HG02852 (cell line): Measurements from ENCODE around the gene PCDHGA8.
"Not testable (repeated sequence)": the region's sequence is repeated elsewhere in the genome, so short reads cannot be mapped to it uniquely, and the experiment has no call there.

ENCODE experiments used
- ATAC-seq: cut with Tn5 transposase; IDR thresholded peaks from one replicate; pipeline ENCODE4 v1.9.1; 2021; ENCODE audit warnings: mild to moderate bottlenecking, moderate library complexity; ENCODE audit not compliant: unreplicated experiment

PCDHGA8 gene

DNA sequence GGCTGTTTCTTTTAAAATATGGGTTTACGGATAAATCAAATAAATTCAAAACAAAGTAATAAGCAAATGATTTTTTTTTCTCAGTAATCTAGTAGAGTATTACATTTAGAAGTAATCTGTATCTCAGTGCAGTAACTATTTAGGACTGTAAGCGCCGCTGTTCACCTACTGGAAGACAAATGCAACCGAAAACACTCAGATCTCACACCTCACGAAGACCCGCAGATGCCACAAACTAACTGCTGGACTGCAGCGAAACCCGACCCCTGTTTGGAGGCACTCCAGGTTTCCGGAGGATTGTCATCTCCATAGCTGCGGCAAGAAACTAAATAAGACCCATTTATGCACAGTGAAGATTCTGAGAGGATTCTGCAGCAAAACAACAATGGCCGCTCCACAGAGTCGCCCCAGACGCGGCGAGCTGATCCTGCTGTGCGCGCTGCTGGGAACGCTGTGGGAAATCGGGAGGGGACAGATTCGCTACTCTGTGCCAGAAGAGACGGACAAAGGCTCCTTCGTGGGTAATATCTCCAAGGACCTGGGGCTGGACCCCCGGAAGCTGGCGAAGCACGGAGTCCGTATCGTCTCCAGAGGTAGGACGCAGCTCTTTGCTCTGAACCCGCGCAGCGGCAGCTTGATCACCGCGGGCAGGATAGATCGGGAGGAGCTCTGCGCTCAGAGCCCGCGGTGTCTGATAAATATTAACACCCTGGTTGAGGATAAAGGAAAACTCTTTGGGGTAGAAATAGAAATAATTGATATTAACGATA is at the start of gene PCDHGA8:
Gene PCDHGA8, plus strand, starts transcription at position 205 of the 770 bp plus-strand sequence. Its CDS starts 181 bp downstream, at position 386.
- ATAC-seq: no peak

DNA sequence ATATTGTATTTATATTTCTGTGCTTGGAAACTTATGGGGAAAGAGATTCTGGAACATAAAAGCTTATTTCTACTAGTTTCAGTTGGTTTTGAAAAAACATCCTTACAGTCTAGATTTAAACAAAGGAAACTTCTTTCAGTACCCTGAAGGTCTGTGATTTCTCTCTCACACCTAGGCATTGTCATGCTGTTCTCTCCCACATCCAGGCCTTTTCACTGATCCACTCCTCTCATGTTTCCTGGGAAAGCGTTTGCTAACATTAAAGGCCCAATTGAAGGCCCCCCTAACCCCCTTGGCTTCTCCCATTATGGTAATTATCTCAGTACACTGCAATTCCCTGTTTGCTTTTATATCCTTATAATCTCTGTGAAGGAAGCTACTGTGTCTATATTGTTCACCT is 49.7 kb upstream of the PCDHGA8 start:
- no peak for ATAC-seq

DNA sequence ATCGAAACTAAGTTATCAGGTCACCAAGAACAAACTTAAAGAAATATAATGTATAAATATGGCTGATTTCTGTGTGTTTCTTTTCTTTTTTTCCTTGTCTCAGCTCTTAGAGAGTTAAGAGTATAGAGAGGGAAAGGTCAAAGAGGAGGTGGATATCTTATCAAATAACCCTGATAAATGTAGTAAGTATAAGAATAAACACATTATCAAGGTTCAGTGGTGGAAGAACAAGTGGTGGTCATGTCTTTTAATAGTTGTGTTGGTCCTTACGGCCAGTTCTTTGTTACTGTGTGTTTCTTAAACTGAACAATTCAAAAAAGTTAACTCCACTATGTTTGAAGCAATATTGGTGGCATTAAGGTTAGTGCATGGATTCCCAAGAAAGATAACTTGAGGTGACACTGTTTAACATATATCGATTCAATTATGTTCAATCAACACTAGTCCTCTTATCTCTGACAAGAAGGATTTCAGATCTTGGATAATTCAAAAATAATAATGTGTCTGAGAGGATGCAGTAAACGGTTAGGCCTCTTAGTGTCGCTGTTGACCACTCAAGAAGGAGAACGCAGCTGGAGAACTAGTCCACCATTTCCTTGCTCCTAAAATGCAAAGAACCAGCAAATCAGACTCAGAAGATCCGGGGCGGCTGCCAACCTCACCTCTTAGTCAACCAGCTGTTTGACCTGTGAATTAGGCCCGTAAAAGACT is 49.0 kb upstream of the PCDHGA8 start, which contains the start of gene PCDHGA3:
Gene PCDHGA3, plus strand, starts transcription at position 588 of the 711 bp plus-strand sequence. CDS start 205 bp downstream, outside the sequence.
- ATAC-seq: no peak

DNA sequence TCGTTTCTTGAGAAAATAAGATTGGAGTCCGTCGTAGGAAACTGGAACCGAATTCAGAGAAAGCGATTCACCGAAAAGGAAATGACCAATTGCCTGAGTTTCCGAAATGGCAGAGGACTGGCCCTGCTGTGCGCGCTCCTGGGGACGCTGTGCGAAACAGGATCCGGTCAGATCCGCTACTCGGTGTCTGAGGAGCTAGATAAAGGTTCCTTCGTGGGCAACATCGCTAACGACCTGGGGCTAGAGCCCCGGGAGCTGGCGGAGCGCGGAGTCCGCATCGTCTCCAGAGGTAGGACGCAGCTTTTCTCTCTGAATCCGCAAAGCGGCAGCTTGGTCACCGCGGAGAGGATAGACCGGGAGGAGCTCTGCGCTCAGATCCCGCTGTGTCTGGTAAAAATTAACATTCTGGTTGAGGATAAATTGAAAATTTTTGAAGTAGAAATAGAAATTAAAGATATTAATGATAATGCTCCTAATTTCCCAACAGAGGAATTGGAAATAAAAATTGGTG is 48.4 kb upstream of the PCDHGA8 start:
- ATAC-seq: no peak

DNA sequence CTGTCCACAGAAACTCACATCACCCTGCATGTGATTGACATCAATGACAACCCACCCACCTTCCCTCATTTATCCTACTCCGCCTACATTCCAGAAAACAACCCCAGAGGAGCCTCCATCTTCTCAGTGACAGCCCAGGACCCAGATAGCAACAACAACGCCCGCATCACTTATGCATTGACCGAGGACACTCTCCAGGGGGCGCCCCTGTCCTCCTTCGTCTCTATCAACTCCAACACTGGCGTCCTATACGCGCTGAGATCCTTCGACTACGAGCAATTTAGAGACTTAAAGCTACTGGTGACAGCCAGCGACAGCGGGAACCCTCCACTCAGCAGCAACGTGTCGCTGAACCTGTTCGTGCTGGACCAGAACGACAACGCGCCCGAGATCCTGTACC is 47.1 kb upstream of the PCDHGA8 start:
- no peak for ATAC-seq

DNA sequence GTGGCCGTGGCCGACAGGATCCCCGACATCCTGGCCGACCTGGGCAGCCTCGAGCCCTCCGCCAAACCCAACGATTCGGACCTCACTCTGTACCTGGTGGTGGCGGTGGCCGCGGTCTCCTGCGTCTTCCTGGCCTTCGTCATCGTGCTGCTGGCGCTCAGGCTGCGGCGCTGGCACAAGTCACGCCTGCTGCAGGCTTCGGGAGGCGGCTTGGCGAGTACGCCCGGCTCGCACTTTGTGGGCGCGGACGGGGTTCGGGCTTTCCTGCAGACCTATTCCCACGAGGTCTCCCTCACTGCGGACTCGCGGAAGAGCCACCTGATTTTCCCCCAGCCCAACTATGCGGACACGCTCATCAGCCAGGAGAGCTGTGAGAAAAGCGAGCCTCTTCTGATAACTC is 46.4 kb upstream of the PCDHGA8 start:
- ATAC-seq: not testable (repeated sequence)

DNA sequence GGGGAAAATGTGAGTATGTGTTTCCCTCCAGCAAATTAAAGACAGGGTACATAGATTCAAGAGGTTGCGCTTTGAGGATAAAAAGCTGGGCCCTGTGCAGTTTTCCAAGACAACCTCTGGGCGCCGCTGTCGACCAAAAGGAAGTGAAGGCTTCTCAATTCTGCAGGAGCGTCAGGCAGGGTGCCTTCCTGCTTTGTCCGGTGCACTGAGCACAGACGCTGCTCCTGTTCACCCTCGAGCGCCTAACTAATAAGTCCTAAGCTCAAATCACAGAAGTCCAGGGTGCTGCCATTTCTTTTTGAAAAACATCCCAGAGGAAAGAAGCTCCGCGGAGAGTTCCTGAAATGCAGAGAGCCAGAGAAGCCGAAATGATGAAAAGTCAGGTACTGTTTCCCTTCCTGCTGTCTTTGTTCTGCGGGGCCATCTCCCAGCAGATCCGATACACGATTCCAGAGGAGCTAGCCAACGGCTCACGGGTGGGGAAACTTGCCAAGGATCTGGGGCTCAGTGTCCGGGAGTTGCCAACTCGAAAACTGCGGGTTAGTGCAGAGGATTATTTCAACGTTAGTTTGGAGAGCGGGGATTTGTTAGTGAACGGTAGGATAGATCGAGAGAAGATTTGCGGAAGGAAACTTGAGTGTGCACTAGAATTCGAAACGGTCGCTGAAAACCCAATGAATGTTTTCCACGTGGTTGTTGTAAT is 42.4 kb upstream of the PCDHGA8 start, which contains the start of gene PCDHGB1:
Gene PCDHGB1, plus strand, starts transcription at position 183 of the 703 bp plus-strand sequence. Its CDS starts 162 bp downstream, at position 345.
- no peak for ATAC-seq

DNA sequence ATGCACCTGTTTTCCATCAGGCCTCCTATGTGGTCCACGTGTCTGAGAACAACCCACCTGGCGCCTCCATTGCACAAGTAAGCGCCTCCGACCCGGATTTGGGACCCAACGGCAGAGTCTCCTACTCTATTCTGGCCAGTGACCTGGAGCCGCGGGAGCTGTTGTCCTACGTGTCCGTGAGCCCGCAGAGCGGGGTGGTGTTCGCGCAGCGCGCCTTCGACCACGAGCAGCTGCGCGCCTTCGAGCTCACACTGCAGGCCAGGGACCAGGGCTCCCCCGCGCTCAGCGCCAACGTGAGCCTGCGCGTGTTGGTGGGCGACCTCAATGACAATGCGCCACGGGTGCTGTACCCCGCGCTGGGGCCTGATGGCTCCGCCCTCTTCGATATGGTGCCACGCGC is 40.8 kb upstream of the PCDHGA8 start:
- no peak for ATAC-seq

DNA sequence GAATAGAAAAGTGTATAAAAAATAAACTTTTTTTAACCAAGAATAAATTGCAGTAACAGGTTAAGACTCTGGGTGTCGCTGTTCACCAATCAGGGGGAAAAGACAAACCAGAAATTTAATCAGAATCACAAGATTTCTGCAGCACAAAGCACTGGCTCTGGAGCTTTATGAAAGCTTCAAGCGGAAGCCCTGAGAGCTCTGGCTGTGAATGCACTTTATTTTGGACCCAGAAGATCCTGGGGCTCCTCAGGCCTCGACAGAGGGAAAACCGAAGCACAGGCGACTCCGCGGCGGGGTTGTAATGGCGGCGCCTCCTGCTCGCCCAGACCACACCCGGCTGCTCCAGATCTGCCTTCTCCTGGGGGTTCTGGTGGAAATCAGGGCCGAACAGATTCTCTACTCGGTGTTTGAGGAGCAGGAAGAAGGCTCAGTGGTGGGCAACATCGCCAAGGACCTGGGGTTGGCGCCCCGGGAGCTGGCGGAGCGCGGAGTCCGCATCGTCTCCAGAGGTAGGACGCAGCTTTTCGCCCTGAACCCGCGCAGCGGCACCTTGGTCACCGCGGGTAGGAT is 37.4 kb upstream of the PCDHGA8 start, which contains the start of gene PCDHGA4:
Gene PCDHGA4, plus strand, starts transcription at position 122 of the 570 bp plus-strand sequence. Its CDS starts 87 bp downstream, at position 209.
- ATAC-seq: no peak

DNA sequence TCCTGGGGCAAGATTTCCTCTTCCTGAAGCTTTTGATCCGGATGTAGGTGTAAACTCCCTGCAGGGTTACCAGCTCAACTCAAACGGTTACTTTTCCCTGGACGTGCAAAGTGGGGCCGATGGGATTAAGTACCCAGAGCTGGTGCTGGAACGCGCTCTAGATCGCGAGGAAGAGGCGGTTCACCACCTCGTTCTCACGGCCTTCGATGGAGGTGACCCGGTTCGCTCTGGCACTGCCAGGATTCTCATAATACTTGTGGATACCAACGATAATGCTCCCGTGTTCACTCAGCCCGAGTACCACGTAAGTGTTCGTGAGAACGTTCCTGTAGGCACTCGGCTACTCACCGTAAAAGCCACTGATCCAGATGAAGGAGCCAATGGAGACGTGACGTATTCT is 36.8 kb upstream of the PCDHGA8 start:
- ATAC-seq: no peak

DNA sequence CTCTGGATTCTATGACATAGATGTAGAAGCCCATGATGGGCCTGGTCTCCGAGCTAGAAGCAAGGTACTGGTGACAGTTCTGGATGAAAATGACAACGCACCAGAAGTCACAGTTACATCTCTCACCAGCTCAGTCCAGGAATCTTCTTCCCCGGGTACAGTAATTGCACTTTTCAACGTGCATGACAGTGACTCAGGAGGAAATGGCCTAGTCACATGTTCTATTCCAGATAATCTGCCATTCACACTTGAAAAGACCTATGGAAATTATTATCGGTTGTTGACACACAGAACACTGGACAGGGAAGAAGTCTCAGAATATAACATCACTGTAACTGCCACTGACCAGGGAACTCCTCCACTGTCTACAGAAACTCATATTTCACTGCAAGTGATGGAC is 36.3 kb upstream of the PCDHGA8 start:
- ATAC-seq: no peak

DNA sequence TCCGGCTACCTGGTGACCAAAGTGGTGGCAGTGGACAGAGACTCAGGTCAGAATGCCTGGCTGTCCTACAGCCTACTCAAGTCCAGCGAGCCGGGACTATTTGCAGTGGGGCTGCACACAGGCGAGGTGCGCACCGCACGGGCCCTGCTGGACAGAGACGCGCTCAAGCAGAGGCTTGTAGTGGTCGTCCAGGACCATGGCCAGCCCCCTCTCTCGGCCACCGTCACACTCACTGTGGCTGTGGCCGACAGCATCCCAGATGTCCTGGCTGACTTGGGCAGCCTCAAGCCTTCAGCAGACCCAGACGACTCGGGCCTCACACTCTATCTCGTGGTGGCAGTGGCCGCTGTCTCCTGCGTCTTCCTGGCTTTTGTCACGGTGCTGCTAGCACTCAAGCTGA is 35.5 kb upstream of the PCDHGA8 start:
- ATAC-seq: no peak

DNA sequence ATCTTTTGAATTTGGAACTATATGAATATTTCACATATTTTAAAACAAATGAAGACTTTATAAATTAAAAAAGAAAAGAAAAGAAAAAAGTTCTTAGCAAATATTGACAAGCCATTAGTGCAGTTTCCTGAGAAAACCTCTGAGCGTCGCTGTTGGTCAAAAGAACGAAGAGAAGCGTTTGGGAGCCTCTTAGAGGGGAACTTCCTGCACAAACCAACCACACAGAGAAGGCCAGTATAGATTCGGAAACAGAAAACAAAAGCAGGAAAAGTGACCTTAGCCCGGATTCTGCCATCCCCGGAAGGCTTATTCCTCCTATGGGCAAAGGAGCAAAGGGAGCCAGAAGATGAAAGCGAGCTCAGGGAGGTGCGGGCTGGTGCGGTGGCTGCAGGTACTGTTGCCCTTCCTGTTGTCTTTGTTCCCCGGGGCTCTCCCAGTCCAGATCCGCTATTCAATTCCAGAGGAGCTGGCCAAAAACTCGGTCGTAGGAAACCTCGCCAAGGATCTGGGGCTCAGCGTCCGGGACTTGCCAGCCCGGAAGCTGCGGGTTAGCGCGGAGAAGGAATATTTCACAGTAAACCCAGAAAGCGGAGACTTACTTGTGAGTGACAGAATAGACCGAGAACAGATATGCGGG is 32.5 kb upstream of the PCDHGA8 start, which contains the start of gene PCDHGB2:
Gene PCDHGB2, plus strand, starts transcription at position 205 of the 637 bp plus-strand sequence. Its CDS starts 142 bp downstream, at position 347.
- no peak for ATAC-seq

DNA sequence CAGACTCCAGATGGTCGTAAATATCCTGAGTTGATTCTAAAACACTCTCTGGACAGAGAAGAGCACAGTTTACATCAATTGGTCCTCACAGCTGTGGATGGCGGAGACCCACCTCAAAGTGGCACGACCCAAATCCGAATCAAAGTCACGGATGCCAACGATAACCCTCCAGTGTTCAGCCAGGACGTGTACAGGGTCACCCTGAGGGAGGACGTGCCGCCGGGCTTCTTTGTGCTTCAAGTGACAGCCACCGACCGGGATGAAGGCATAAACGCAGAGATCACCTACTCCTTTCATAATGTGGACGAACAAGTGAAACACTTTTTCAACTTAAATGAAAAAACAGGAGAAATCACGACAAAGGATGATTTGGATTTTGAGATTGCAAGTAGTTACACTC is 31.7 kb upstream of the PCDHGA8 start:
- ATAC-seq: no peak

DNA sequence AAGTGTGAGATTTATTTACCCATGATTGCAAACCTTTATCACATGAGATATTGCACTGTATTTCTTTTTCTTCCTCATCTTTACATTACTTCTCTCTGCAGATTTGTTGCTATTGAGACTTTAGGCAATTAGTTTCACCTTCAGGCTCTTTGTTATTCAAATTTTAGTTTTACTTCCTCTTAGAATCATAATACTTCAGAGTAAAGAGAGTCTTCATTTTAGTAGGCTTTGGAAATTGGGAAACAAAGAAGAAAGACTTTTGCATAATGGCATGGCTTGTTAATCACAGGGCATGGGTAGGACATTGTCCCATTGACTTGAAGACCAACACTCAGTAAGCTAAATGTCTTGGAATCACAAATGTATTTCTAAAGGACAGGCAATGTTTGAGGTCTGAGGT is 29.7 kb upstream of the PCDHGA8 start:
- ATAC-seq: no peak

DNA sequence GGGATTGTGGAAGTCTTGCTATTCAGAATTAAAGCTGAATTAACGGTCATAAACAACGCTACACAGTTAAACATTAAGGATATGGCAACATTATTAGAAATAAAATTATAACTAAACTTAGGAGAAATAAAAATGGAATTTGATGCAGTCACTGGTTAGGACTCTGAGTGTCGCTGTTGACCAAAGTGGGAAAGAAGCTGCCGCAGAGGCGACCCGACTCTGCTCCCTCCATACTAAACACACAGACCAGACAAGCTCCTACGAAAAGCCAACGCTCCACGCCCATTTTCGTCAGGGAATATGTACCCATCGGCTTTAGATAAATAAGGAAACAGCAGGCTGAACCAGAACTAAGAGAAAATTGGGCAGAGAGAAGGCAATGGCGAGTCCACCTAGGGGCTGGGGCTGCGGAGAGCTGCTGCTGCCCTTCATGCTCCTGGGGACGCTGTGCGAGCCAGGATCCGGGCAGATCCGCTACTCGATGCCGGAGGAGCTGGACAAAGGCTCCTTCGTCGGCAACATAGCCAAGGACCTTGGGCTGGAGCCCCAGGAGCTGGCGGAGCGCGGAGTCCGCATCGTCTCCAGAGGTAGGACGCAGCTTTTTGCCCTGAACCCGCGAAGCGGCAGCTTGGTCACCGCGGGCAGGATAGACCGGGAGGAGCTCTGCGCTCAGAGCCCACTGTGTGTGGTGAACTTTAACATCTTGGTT is 28.3 kb upstream of the PCDHGA8 start, which contains the start of gene PCDHGA5:
Gene PCDHGA5, plus strand, starts transcription at position 211 of the 709 bp plus-strand sequence. Its CDS starts 169 bp downstream, at position 380.
- no peak for ATAC-seq

DNA sequence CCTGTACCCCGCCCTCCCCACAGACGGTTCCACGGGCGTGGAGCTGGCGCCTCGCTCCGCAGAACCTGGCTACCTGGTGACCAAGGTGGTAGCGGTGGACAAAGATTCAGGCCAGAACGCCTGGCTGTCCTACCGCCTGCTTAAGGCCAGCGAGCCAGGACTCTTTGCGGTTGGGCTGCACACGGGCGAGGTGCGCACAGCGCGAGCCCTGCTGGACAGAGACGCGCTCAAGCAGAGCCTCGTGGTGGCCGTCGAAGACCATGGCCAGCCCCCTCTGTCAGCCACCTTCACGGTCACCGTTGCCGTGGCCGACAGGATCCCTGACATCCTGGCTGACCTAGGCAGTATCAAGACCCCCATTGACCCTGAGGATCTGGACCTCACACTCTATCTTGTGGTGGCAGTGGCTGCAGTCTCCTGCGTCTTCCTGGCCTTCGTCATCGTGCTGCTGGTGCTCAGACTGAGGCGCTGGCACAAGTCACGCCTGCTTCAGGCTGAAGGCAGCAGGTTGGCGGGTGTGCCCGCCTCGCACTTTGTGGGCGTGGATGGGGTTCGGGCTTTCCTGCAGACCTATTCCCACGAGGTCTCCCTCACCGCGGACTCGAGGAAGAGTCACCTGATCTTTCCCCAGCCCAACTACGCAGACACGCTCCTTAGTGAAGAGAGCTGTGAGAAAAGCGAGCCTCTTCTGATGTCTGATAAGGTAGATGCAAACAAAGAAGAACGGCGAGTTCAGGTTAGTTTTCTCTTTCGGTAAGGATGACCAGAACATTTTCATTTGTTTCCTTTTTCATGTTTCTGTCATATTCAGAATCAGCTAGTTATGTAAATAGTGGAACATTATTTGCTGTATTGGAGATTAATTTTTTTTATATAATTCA is 26.2 kb upstream of the PCDHGA8 start:
- ATAC-seq: no peak
